Loucy (cell line): ENCODE results near the gene TJAP1.

Experiments used
- EZH2phosphoT487 ChIP-seq: fragments of 200-600 bp; IDR thresholded peaks from 2 replicates; pipeline ENCODE4 v1.6.1; 2018; ENCODE audit warnings: antibody characterized with exemption, mild to moderate bottlenecking, moderate library complexity, borderline replicate concordance
- TF ChIP-seq, protein P1 (sequence below): fragments of 200-600 bp; sonication (generic); conservative IDR thresholded peaks from 2 replicates; pipeline ENCODE4 v1.5.1; 2014; ENCODE audit warnings: mild to moderate bottlenecking, antibody characterized with exemption, low read length

DNA sequence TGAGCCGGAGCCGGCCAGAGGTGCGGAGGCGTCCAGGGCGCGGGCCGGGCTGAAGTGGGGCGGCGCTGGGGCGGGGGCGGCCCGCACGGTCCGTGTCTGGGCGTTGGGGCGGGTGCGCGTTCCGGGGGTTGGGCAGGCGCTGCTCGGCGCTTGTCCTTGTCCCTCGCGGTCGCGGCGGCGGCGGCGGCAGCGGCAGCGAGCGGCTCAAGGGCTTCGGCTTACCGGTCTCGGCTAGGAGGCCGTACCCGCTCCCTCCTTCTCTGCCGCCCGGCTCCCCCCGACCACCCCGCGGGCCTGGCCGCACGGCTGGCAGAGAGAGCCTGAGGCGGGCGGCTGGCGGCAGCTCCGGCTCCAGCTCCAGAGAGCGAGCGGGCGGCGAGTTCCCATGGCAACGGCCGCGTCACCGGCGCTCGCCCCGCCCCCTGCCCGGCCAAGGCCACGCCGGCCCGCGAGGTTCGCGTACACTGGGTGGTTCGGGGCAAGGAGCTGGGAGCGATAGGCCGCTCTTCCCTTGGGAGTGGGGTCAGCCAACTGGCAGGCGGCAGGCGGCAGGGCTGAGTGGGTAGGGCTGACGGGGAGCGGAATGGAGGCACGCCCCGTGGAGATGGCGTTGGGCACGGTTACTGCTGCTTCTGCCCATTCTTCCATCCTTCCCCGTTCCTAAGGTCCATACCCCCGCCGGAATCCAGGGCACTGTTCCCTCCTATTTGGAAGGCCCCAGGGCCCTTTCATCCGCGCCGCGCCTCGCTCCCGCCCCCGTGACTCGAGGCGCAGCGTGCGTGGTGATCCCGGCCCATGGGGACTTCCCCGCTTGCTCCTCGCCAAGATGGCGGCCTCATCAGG, 32.8 kb downstream of the TJAP1 start, which contains the start of gene LRRC73:
- TF ChIP-seq, protein P1, sequence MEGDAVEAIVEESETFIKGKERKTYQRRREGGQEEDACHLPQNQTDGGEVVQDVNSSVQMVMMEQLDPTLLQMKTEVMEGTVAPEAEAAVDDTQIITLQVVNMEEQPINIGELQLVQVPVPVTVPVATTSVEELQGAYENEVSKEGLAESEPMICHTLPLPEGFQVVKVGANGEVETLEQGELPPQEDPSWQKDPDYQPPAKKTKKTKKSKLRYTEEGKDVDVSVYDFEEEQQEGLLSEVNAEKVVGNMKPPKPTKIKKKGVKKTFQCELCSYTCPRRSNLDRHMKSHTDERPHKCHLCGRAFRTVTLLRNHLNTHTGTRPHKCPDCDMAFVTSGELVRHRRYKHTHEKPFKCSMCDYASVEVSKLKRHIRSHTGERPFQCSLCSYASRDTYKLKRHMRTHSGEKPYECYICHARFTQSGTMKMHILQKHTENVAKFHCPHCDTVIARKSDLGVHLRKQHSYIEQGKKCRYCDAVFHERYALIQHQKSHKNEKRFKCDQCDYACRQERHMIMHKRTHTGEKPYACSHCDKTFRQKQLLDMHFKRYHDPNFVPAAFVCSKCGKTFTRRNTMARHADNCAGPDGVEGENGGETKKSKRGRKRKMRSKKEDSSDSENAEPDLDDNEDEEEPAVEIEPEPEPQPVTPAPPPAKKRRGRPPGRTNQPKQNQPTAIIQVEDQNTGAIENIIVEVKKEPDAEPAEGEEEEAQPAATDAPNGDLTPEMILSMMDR, result no peak
- no peak for TF ChIP-seq EZH2phosphoT487
